HUES64 (cell line): ENCODE results near the gene PLEKHG7. TPM values are rescaled to one million over a fixed set of nuclear protein-coding genes. Genes with fewer than 3 reads are reported as not detected.
"Not testable (repeated sequence)": the region's sequence is repeated elsewhere in the genome, so short reads cannot be mapped to it uniquely, and the experiment has no call there.

Experiments
- H3K27ac ChIP-seq: 2 replicates; pipeline ENCODE4 v1.7.0; 2013; ENCODE audit warnings: low read depth, low read length, inconsistent platforms
- H3K27me3 ChIP-seq: 2 replicates; pipeline ENCODE4 v1.6.1; 2013; ENCODE audit warnings: mild to moderate bottlenecking, low read length; ENCODE audit not compliant: insufficient read depth
- H3K36me3 ChIP-seq: 2 replicates; pipeline ENCODE4 v1.6.1; 2013; ENCODE audit warnings: mild to moderate bottlenecking, low read length; ENCODE audit not compliant: insufficient read depth
- H3K4me1 ChIP-seq: 2 replicates; pipeline ENCODE4 v1.6.1; 2013; ENCODE audit warnings: mild to moderate bottlenecking, low read length, moderate library complexity; ENCODE audit not compliant: insufficient read depth
- H3K4me3 ChIP-seq: 2 replicates; pipeline ENCODE4 v1.5.1; 2013; ENCODE audit warnings: mild to moderate bottlenecking, low read length, moderate library complexity
- H3K9ac ChIP-seq: 2 replicates; pipeline ENCODE4 v1.6.1; 2013; ENCODE audit warnings: mild to moderate bottlenecking, low read depth, low read length
- H3K9me3 ChIP-seq: 2 replicates; pipeline ENCODE4 v1.6.1; 2013; ENCODE audit warnings: low read depth, low read length; ENCODE audit not compliant: insufficient read depth
- WGBS: fragments of 150-250, 120-280 bp; methylation state at CpG from one replicate; pipeline ENCODE4 v1.1.7; 2013; ENCODE audit warnings: missing lambda C conversion rate; 5-methylcytosine and 5-hydroxymethylcytosine counted together
- polyA plus RNA-seq, 2 experiments: library from polyadenylated mRNA; stranded (reverse); fragments of 50-300 nt; gene quantifications; one replicate each; pipeline ENCODE4 v1.2.3, GENCODE V29; 2013

Gene PLEKHG7, protein sequence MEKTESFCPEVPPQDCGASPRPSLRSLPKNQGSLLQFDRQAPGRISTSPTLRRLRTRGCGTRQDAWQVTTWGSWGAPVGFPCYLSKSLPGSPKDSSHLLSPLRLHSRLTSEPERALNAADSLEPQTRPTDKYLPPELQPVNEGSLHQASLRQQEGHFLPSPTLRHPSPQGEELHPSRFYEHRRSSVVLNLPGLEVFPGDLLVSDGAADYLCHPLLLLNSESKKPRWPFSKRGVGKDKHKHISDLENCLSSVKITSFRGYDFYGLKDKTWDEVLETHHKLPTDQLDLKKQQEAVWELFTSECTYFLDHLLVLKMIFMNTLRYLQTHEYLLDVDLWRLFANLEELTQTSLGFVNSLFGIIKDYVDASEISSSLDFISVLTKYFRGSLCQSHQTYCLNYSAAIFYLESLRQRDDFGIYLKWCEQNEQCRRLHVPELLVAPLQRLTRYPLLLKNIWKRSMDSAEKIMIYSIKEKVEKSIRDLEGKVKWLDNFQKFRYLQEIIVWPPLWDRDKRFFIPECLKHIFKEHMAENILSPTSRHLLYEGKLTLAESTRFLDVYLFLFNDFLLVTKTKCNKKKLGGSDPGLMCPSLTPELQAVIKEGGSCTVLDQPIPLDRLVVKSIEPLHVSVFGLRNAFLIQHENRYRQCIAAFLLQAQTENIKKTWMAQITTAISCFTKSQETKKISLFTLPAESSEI
- polyA plus RNA-seq (2013, experiment 1 of 2): not detected
- not detected for polyA plus RNA-seq (2013, experiment 2 of 2)

DNA sequence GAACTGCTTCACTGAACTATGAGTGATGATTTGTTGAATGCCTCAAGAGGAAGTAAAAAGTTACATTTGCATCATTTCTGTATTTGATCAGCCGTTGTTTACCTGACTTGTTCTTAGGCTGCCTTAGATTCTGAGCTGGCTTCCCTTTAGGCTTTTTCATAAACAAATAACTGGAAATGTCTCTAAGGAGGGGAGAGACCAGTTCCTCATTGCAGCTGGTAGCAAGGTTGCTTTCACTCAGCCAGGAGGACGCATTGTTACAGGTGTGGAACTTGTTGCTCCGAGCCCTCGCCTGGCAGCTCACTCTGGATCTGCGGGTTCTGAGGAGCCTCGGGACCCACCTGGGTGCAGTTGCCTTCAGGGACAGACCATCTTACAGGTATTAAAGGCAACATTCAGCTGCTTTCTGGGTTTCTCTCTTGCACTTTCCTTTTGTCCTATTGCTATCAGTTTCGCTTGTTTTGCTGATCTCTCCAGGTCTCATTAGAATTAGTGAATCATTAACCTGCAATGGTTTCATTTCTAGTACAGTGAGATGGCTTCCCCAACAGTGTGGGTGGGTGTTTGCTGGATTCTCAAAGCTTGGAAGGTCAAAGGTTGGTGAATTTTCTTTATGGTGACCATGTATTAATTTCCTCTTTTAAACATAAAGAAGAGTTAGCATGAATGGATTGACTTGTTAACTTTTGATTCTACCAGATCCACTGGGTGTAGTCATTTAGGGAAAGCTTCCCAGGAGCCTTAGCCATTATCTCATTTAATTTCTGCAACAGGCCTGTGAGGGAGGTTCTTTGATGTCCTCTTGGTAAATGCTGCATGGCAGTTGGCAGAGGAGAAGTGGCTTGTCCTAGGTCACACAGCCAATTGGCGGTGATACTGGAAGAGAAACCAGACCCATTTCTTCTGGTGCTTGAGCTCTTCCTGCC, at the start of gene PLEKHG7:
PLEKHG7 (plus strand) TSS at position 236 of the 926 bp plus-strand sequence. CDS start 3,643 bp downstream, outside the sequence.
- no peak within 1 kb of the TSS for H3K4me3 ChIP-seq
- H3K9ac ChIP-seq: no peak within 1 kb of the TSS
- 0 out of 2 replicates have a peak, but pooled peaks cover 1% of the 10 kb centered on the region for H3K9me3 ChIP-seq
- no peaks in the 10 kb centered on the region for H3K27me3 ChIP-seq
- no peak within 1 kb of the TSS for H3K27ac ChIP-seq
- 94% methylated on average over 8 of the region's 8 CpGs for WGBS
- no peaks in the 10 kb centered on the region for H3K36me3 ChIP-seq
- 0 out of 2 replicates have a peak, but pooled peaks cover 3% of the 10 kb centered on the region for H3K4me1 ChIP-seq

DNA sequence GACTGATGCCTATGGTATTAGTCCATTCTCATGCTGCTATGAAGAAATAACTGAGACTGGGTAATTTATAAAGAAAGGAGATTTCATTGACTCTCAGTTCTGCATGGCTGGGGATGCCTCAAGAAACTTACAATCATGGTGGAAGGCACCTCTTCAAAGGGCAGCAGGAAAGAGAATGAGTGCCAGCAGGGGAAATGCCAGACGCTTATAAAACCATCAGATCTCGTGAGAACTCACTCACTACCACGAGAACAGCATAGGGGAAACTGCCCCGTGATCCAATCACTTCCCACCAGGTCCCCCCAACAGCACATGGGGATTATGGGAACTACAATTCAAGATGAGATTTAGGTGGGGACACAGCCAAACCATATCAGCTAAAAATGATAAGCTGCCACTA, 48.5 kb upstream of the PLEKHG7 start:
- not testable (repeated sequence) for H3K9ac ChIP-seq, H3K4me1 ChIP-seq, H3K27me3 ChIP-seq, H3K4me3 ChIP-seq, H3K36me3 ChIP-seq, H3K27ac ChIP-seq, H3K9me3 ChIP-seq
- 93% methylated on average over 4 of the region's 4 CpGs for WGBS

DNA sequence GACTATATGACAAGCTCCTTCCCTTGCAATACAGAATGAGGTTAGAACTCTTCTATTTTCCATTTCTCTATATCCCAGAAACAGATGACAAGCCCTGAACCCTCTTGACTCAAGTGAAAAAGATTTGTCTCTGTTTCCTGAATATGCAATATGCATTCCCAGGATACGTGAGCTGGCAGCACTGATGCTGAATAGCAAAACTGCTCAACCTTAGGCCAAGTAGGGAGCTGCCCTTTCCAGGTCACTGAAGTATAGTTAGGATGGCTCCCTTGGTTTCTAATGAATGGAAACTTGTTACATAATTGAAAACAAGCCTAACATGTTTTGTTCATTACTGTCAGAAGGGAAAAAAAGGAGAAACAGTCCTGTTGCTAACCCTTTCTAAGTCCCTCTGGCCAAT, 47.9 kb upstream of the PLEKHG7 start:
- no peaks in the 10 kb centered on the region for H3K9me3 ChIP-seq
- 84% methylated on average over 1 of the region's 1 CpG for WGBS
- no peak overlapping the region for H3K9ac ChIP-seq

DNA sequence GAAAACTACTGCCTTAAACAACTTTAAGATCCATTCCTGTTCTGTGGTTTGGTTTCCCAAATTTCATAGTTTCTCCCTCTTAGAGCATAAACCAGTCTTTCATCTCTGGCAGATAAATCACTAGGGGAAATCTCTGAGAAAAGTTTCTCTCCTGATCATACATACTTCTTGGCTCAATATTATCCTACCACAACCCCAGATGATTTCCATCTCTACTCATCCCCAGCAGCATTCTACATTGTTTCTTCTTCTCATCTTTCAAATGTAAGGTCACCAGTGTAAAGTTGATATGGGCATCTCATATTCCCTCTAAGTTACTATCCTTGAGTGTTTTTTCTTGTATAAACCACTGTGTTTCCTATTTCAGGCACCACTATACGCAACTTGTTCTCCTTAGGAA, 45.9 kb upstream of the PLEKHG7 start:
- H3K36me3 ChIP-seq: no peaks in the 10 kb centered on the region
- H3K27ac ChIP-seq: no peak overlapping the region
- no peak overlapping the region for H3K9ac ChIP-seq
- no CpG with 5 or more reads among the region's 1 CpG for WGBS
- H3K9me3 ChIP-seq: no peaks in the 10 kb centered on the region
- H3K4me3 ChIP-seq: no peak overlapping the region
- H3K4me1 ChIP-seq: no peaks in the 10 kb centered on the region
- H3K27me3 ChIP-seq: no peaks in the 10 kb centered on the region

More for the DNA sequence above, 47.9 kb upstream of the PLEKHG7 start:
- Histone ChIP-seq H3K4me1 (no peaks in the 10 kb centered on the region), H3K27me3 (no peaks in the 10 kb centered on the region), H3K27ac (no peak overlapping the region), H3K4me3 (no peak overlapping the region), H3K36me3 (no peaks in the 10 kb centered on the region)

DNA sequence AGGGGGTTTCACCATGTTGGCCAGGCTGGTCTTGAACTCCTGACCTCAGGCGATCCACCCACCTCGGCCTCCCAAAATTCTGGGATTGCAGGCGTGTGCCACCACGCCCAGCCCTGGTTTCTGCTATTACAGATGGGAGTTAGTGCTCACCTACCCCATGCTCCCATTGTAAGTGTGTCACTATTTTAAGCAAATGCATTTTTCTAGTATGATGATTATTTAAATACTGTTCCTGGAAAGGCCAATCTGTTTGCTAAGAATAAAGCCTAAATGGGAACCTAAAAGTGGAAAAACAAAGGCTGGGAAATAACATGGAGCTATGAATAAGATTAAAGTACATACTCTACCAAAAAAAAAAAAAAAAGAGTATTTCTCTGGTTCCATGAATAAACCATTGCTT, 45.0 kb upstream of the PLEKHG7 start:
- H3K27ac ChIP-seq: no peak overlapping the region
- H3K4me1 ChIP-seq: no peaks in the 10 kb centered on the region
- H3K27me3 ChIP-seq: no peaks in the 10 kb centered on the region
- no peak overlapping the region for H3K4me3 ChIP-seq
- H3K9ac ChIP-seq: no peak overlapping the region
- no peaks in the 10 kb centered on the region for H3K36me3 ChIP-seq
- 97% methylated on average over 4 of the region's 4 CpGs for WGBS
- H3K9me3 ChIP-seq: no peaks in the 10 kb centered on the region

DNA sequence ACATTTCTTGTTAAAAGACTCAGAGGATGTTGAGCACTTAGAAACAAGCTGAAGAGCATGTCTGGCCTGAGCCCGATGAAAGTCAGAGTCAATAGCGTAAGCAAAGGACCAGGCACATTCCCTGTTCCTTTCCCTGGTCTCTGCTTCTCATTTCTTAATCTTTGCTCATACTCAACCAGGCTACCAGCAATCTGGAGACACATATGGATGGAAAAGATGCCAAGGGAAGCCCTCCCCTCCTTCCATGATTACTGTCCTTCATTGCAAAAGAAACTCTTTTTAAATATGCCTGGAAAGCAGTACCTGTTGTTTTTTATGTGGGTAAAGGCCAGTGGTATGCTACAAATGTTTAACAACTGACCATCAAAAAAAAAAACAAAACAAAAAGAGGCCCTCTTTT, 44.2 kb upstream of the PLEKHG7 start:
- H3K4me1 ChIP-seq: no peaks in the 10 kb centered on the region
- H3K27ac ChIP-seq: no peak overlapping the region
- H3K9ac ChIP-seq: no peak overlapping the region
- 96% methylated on average over 2 of the region's 2 CpGs for WGBS
- H3K36me3 ChIP-seq: no peaks in the 10 kb centered on the region
- no peaks in the 10 kb centered on the region for H3K9me3 ChIP-seq
- H3K4me3 ChIP-seq: no peak overlapping the region
- no peaks in the 10 kb centered on the region for H3K27me3 ChIP-seq

DNA sequence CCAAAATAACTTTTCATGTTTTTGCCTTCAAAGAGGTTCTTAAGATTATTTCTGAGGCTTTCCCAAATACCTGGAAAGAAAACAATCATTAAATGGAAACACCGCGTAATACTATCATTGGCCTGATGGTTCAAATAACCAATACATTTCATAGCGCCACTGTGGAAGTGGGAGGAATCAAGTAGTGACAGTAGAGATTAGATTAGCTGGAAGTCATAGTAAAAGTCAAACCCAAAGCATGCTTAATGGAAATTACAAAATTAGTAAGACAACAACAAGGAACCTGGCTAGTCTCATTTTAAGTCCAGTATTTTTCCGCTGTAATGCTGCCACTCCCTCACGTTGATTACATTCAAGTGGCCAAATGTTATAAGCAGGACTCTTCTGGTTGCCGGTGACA, 41.5 kb upstream of the PLEKHG7 start:
- no peaks in the 10 kb centered on the region for H3K9me3 ChIP-seq
- 97% methylated on average over 6 of the region's 6 CpGs for WGBS
- H3K9ac ChIP-seq: no peak overlapping the region

DNA sequence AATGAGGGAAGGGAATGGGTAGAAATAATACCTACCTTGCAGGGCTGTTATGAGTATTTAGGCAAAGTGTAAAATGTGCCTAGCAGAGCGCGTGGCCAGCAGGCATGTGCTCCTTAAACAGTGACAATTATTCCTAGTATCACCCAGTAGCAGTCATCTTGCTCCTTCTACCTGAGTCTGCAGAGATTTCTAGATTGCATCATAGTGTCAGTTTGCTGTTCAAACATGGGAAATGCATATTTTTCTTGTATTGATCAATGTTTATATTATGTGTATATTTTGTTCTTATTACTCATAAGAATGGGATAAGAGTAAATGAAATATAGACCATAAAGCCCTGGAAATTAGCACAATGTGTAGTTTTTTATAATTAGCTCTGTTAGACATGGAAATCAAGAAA, 37.3 kb upstream of the PLEKHG7 start:
- Histone ChIP-seq H3K27me3 (no peaks in the 10 kb centered on the region), H3K36me3 (no peaks in the 10 kb centered on the region), H3K27ac (no peak overlapping the region), H3K9me3 (no peaks in the 10 kb centered on the region), H3K9ac (no peak overlapping the region), H3K4me3 (no peak overlapping the region), H3K4me1 (no peaks in the 10 kb centered on the region)
- WGBS: 100% methylated on average over 2 of the region's 2 CpGs

More for the DNA sequence above, 41.5 kb upstream of the PLEKHG7 start:
- Histone ChIP-seq H3K4me3 (no peak overlapping the region), H3K36me3 (no peaks in the 10 kb centered on the region), H3K27me3 (no peaks in the 10 kb centered on the region), H3K27ac (no peak overlapping the region), H3K4me1 (no peaks in the 10 kb centered on the region)

DNA sequence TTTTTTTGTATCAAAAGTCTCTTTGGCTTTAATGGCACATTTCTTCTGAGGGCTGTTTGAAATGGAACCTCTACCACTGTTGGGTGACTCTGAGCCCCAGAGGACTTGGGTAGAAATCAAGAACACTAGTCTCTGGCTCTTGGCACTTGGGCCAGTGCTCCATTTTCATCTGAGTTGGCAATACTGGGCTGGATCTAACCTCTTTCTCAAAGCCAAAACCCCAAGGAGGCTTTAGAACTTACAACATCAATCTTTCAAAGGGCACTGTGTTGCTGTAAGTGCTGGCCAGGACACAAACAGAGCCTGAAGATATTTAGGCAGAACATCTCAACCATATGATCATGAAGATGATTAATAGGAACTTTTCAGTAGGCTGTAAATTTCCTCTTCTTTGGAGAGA, 34.0 kb upstream of the PLEKHG7 start:
- H3K9ac ChIP-seq: no peak overlapping the region
- H3K4me3 ChIP-seq: no peak overlapping the region
- no peaks in the 10 kb centered on the region for H3K36me3 ChIP-seq
- H3K4me1 ChIP-seq: no peaks in the 10 kb centered on the region
- H3K27me3 ChIP-seq: no peaks in the 10 kb centered on the region
- no peak overlapping the region for H3K27ac ChIP-seq
- H3K9me3 ChIP-seq: no peaks in the 10 kb centered on the region

DNA sequence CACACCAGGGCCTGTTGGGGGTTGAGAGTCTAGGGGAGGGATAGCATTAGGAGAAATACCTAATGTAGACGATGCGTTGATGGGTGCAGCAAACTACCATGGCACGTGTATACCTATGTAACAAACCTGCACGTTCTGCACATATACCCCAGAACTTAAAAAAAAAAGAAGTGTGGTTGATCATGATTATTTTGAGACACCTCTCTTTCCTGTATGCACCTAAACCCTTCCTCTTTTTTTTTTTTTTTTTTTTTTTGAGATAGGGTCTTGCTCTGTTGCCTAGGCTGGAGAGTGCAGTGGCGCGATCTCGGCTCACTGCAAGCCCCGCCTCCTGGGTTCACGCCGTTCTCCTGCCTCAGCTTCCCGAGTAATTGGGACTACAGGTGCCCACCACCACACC, 31.3 kb upstream of the PLEKHG7 start:
- H3K36me3 ChIP-seq, H3K9me3 ChIP-seq, H3K27ac ChIP-seq, H3K4me3 ChIP-seq, H3K9ac ChIP-seq, H3K27me3 ChIP-seq, H3K4me1 ChIP-seq: not testable (repeated sequence)
- 99% methylated on average over 9 of the region's 11 CpGs for WGBS

DNA sequence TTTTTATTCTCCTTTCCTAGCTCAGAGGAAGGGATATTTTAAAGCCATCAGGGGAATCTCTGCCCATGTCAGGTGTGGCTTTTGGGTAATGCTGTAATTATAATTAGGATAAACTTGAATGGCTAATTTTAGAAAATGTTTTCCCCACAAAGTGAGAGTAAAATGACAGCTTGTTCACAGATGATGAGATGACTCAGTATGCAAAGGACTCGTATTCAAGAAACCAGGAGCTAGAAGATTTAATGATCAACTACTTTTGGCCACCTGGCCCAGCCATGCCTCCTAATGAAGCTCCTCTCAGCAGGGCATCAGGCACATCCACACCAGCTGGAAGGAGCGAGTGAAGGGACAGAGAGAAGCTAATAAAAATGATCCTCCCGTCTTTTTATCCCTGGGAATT, 29.0 kb upstream of the PLEKHG7 start:
- Histone ChIP-seq H3K27me3 (no peaks in the 10 kb centered on the region), H3K4me1 (no peaks in the 10 kb centered on the region), H3K27ac (no peak overlapping the region), H3K4me3 (no peak overlapping the region), H3K9me3 (no peaks in the 10 kb centered on the region), H3K9ac (no peak overlapping the region), H3K36me3 (no peaks in the 10 kb centered on the region)
- 90% methylated on average over 3 of the region's 3 CpGs for WGBS
